ENCODE data around the gene CAMK1. TPM values are rescaled to one million over a fixed set of nuclear protein-coding genes. Genes with fewer than 3 reads are reported as not detected.

The CAMK1 gene
- total and polyA plus RNA-seq, 9 of the 15 experiments (the other 6 are each of a cell fraction or from before 2014, with no cell fraction given), result 0.23 to 10.7 (median 6.0) TPM

DNA sequence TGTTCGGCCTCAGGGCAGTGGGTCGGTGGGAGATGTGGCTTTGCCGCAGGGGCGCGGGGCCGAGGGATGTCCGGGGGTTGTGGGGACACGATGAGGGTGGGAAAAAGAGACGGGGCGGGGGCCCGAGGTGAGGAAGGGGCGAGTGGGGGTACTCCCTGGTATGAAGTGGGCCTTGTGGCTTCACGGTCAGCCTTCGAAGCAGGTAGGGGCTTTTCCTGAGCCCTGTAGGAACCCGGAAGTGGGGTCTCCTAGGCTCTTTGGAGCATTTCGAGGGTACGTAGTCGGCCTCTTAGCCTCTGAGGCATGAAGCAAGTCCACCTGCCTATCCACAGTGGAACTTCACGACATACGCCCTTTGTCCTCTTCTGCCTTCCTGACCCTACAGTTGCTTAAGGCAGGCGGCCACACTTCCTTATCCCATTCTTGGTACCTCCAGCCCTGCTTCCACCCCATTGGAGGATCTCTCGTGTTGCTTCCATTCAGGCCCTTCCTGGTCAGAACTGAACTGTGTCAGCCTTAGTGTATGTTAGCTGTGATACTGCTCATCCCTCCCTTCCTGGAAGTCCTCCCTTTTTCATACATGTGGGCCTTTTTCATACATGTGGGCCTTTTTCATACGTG is 23.5 kb upstream of the CAMK1 start (continued):
- TF ChIP-seq THAP12 (CRISPR knock-in tag; IDR thresholded peaks at IDR 0.05) (no peak), PML (IDR thresholded peaks at IDR 0.05; ENCODE audit: low read length) (0 out of 2 replicates have a peak, but pooled peaks have one; percentile 0), POLR2AphosphoS5 (IDR thresholded peaks at IDR 0.05; ENCODE audit: control insufficient read depth, insufficient read depth, low read depth, low read length) (peak; percentile 51; the same call in 1 of the 2 replicates), NFE2L1 (tag; IDR thresholded peaks at IDR 0.05; ENCODE audit: borderline replicate concordance, low read depth) (no peak), CBFB (CRISPR knock-in tag; IDR thresholded peaks at IDR 0.05) (no peak; the same call in 1 of the 2 replicates), HOXB6 (CRISPR knock-in tag; IDR thresholded peaks at IDR 0.05; ENCODE audit: borderline replicate concordance) (no peak), FOXJ3 (CRISPR knock-in tag; IDR thresholded peaks at IDR 0.05) (no peak), NR2C2 (CRISPR knock-in tag; IDR thresholded peaks at IDR 0.05) (no peak), NR2C2 (tag; IDR thresholded peaks at IDR 0.05) (no peak), NRF1 (conservative IDR thresholded peaks at IDR 0.05 in 1 of 2, IDR thresholded peaks at IDR 0.05 in 1 of 2) (no peak), DPF2 (IDR thresholded peaks at IDR 0.05) (no peak), HNRNPH1 (optimal IDR thresholded peaks at IDR 0.05; ENCODE audit: low read depth, low read length) (no peak), RUNX1 (IDR thresholded peaks at IDR 0.05; ENCODE audit: low read depth) (no peak)
- TF ChIP-seq, protein P1, sequence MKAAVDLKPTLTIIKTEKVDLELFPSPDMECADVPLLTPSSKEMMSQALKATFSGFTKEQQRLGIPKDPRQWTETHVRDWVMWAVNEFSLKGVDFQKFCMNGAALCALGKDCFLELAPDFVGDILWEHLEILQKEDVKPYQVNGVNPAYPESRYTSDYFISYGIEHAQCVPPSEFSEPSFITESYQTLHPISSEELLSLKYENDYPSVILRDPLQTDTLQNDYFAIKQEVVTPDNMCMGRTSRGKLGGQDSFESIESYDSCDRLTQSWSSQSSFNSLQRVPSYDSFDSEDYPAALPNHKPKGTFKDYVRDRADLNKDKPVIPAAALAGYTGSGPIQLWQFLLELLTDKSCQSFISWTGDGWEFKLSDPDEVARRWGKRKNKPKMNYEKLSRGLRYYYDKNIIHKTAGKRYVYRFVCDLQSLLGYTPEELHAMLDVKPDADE (conservative IDR thresholded peaks at IDR 0.05; ENCODE audit: control insufficient read depth, low read depth, low read length), result no peak
- TF ChIP-seq, protein P2, sequence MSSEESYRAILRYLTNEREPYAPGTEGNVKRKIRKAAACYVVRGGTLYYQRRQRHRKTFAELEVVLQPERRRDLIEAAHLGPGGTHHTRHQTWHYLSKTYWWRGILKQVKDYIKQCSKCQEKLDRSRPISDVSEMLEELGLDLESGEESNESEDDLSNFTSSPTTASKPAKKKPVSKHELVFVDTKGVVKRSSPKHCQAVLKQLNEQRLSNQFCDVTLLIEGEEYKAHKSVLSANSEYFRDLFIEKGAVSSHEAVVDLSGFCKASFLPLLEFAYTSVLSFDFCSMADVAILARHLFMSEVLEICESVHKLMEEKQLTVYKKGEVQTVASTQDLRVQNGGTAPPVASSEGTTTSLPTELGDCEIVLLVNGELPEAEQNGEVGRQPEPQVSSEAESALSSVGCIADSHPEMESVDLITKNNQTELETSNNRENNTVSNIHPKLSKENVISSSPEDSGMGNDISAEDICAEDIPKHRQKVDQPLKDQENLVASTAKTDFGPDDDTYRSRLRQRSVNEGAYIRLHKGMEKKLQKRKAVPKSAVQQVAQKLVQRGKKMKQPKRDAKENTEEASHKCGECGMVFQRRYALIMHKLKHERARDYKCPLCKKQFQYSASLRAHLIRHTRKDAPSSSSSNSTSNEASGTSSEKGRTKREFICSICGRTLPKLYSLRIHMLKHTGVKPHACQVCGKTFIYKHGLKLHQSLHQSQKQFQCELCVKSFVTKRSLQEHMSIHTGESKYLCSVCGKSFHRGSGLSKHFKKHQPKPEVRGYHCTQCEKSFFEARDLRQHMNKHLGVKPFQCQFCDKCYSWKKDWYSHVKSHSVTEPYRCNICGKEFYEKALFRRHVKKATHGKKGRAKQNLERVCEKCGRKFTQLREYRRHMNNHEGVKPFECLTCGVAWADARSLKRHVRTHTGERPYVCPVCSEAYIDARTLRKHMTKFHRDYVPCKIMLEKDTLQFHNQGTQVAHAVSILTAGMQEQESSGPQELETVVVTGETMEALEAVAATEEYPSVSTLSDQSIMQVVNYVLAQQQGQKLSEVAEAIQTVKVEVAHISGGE (CRISPR knock-in tag; IDR thresholded peaks at IDR 0.05), result peak in 2 of 3 experiments; percentile 20 to 68; a peak in 3 of 6 replicates
- TF ChIP-seq, protein P3, sequence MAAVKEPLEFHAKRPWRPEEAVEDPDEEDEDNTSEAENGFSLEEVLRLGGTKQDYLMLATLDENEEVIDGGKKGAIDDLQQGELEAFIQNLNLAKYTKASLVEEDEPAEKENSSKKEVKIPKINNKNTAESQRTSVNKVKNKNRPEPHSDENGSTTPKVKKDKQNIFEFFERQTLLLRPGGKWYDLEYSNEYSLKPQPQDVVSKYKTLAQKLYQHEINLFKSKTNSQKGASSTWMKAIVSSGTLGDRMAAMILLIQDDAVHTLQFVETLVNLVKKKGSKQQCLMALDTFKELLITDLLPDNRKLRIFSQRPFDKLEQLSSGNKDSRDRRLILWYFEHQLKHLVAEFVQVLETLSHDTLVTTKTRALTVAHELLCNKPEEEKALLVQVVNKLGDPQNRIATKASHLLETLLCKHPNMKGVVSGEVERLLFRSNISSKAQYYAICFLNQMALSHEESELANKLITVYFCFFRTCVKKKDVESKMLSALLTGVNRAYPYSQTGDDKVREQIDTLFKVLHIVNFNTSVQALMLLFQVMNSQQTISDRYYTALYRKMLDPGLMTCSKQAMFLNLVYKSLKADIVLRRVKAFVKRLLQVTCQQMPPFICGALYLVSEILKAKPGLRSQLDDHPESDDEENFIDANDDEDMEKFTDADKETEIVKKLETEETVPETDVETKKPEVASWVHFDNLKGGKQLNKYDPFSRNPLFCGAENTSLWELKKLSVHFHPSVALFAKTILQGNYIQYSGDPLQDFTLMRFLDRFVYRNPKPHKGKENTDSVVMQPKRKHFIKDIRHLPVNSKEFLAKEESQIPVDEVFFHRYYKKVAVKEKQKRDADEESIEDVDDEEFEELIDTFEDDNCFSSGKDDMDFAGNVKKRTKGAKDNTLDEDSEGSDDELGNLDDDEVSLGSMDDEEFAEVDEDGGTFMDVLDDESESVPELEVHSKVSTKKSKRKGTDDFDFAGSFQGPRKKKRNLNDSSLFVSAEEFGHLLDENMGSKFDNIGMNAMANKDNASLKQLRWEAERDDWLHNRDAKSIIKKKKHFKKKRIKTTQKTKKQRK (IDR thresholded peaks at IDR 0.05; ENCODE audit: borderline replicate concordance, low read depth, low read length), result 0 out of 2 replicates have a peak, but pooled peaks have one; percentile 15
